Medulla oblongata (tissue), 1 donor: Measurements from ENCODE around the gene SND1.
A peak's percentile ranks its signal among the peaks of the same experiment; 100 is the strongest.

Experiments
- DNase-seq: peaks from one replicate; pipeline ENCODE4 v3.0.0-alpha.2; 2015; ENCODE audit errors: extremely low spot score

The SND1 gene

DNA sequence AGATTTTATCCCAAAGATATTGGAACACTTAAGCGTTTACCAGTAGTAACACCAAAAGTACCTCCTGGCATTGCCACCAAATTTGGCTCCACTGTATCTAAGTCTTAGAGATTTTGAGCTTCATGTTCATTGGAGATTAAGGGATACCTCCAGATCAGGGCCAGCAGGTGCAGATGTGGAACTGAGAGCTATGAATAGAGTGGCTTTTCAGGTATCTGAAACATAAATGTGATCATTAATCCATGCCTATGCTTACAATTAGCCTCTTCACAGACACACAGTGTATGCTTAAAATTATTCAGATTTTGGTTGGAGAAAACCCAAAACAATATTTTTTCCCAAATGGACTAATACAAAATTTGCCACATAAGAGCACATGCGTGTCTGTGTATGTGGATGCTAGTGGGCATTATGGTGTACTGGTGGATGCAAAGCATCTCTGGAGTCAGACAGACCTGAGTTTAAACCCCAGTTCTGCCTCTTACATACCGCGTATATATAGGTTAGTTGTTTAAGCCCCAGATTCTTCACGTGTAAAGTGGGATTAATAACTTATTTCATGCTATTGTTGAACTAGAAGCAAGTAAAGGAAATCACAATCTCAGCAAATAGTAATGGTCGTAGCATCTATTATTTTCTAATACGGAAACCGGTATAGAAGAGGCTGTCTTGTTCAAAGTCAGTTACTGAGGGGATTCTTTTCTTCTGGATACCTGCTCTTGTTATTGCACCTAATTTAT lies 386.1 kb downstream of the SND1 start:
- DNase-seq: no peak

GRCh38 chr7:128039544-128039953 lies 387.6 kb downstream of the SND1 start:
- DNase-seq: no peak

- DNase-seq: no peak
Observed at GRCh38 chr7:128040205-128040604, 388.2 kb downstream of the SND1 start.

GRCh38 chr7:128041203-128041602 lies 389.2 kb downstream of the SND1 start:
- no peak for DNase-seq

- DNase-seq: peak; percentile 98
Observed at GRCh38 chr7:128042012-128042411, 390.0 kb downstream of the SND1 start.

DNA sequence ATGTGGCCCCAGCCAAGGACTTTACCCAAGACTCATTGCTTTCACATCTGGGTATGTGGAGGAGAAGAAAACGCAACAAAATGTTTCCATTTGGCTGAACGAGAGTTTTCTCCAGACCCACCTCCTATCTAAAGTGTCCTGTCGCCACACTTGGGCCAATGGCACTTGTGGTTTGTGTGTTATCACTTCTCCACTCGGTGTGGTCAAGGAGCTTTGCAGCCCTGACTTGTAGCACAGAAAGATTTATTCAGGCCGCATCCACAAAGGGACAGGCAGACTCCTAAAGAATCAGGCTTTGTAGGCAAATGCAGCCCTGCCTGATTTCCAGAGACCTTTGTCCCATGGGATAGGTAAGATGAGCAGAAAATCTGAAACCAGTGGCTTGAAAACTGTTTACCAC lies 392.1 kb downstream of the SND1 start:
- no peak for DNase-seq

DNA sequence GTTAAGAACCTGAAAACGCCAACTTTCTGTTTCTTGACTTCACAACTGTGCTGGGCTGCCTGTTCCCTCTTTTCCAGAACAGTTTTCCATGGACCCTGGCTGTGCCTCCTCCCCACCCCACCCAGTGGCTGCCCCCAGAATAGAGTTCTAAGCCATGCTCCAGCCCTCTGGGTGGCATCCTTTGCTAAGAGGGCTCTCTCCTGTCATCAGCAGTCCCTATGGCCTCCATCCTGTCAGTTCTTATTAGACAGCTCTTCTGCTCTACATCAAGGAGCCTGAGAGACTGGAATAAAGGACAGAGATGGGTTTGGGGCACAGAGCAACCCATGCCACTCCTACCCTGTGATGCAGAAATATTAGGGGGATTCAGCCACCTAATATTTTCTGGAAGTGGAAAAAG lies 393.2 kb downstream of the SND1 start:
- no peak for DNase-seq

GRCh38 chr7:128045766-128046165 lies 393.8 kb downstream of the SND1 start:
- no peak for DNase-seq

DNA sequence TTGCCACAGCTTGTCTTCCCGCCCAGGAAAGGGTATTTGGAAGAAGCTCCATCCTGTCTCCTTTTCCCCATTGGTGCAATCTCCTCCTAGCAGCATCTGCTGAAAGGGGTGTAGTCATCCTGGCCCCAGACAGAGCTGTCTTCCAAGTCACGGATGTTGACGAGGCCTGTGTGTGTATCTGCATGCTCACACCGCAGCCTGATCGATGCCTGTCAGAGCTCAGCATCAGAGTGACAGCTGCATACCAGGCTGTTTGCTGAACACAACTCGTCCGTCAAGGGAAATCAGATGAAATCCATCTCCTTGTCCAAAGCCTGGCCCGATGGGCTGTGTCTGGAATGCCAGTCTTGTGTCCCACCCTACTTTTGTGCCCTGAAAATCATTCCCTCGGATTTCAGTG lies 400.4 kb downstream of the SND1 start:
- DNase-seq: no peak

GRCh38 chr7:128053023-128053422 lies 401.0 kb downstream of the SND1 start:
- DNase-seq: peak; percentile 68

DNA sequence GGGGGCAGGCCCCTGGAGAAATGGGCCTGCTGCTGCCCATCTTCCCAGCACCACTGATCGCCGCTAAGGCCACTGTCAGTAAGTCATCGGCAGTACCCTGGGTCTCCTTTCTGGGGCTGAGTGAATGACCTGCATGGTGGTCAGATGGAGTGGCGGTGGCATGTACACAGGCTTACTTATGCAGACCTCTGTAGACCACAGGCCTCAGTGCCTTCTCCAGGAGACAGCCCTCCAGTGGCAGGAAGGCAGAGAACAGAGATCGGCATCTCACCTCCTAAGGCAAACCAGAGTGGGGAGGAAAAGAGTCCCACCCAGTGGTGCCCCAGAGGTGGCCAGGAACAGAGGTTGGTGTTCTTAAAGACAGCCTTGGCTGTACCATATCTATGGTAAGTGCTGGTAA lies 402.0 kb downstream of the SND1 start:
- no peak for DNase-seq

DNA sequence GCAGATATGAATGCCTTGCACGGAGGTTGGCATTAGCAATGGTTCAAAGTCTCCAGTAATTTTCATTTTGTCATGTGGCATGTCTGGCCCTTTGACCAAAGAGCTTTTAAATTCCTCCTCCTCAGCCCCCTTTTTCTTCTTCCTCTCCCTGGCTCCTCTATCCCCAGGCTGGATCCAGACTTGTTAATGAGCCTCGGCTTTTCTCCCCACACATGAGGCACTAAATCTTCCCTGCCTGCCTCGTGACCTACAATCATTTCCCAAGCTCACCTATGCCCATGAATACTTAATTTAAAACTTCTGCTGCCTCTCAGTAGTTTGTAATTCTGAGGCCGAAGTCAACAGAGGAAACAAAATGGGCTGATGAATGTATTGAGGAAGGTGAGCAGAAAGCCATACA lies 402.5 kb downstream of the SND1 start:
- DNase-seq: peak; percentile 46

DNA sequence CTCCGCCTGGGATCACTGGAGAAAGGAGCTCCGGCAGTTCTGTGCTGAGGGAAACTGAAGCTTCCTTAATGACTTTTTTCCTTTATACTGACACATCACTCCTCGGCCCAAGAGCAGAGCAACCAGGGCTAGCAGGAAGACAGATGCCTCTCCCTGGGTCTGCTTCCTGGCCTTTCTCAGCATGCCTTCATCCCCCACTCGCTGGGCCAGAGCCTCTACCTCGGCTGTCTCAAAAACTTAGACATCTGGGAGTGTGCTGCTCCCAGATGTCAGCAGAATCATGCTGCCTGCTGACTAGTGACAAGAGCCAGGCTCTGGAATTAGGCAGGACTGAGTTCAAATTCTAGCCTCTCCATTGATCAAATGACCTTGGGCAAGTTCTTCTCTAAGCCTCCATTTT lies 403.6 kb downstream of the SND1 start:
- no peak for DNase-seq

DNA sequence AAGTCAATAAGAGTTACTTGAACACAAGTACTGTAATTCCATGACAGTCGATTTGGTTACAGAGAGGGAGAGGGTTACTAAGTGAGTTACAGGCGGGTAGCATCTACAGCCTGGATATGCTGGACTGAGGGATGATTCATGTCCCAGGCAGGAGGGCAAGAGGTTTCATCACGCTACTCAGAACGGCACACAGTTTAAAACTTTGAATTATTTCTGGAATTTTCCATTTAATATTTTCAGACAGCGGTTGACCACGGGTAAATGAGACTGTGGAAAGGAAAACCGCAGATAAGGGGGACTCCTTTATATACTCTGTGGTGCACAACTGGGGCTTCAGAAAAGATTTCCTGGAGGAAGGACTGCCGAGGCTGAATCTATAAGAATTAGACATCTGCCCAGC lies 404.9 kb downstream of the SND1 start:
- no peak for DNase-seq

DNA sequence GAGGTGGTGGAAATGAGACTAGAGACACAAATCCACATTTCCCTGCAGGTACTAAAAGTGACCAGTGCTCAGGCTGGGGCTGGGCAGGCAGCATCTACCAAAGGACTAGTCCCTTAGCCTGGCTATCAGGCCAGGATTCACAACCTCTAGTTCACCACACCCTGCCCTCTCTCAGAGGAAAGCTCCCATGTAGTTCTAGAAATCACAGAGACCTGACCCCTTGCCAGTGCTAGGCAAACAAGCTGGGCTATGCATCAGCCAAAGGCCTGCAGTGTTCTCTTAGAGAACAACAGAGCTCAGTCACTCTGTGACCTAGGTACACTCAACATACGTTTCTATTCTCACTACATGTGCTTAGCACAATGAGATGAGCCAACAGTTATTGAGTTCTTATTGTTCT lies 405.9 kb downstream of the SND1 start:
- no peak for DNase-seq

DNA sequence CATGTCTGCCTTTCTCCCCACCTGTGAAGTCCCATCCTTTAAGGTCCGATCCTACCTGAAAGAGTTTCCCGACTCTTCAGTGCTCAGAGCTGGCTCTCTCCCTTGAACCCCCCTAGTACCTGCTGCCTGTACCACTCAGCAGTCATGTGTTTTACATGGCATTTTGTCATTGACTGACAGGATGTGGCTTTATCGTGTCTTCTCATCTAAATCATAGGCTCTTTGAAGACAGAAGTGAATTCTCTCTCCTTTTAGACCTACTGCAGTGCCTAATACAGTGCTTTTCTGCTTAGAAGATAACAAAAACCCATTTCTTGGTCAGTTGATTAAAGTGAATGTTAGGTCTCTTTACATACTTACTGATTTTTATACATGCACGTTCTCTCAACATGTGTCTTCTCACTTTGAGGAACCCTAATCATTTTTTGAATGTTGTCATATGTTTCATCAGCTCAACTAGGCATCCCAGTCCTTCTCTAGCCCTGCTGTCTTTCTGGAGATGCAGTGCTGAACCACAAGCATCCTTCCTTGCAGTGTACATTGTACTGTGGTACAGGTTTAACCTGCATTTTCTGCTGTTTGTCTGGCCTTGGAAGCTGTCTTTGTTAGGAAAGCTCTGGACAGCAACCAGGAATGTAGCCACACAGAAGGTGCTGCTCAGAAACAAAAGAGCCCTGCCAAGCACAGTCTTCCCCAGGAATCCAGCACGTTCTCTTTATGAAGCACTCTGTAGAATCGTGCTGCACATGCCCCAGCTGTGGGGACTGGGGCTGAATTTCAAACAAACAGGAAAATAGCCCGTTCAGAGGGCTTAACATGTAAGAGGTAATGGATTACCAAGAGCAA lies 407.4 kb downstream of the SND1 start:
- no peak for DNase-seq

DNA sequence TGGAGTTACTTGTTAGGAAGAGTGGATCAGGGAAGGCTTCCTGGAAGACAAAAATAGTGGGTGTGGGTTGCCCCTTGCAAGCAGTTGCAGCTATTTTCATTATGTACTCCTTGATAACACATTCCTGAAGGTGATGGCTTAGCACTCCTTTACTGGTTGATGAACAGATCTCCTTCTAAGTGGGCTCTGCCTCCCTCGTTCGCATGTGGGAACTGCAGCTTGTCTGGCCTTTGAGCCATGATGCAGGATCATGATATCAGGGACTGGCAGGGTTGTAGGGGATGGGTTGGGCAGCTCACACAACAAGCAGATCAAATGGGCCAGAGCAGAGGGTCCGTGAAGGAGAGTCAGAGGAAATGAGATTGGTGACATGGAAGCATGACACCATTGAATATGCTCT lies 408.0 kb downstream of the SND1 start:
- no peak for DNase-seq

DNA sequence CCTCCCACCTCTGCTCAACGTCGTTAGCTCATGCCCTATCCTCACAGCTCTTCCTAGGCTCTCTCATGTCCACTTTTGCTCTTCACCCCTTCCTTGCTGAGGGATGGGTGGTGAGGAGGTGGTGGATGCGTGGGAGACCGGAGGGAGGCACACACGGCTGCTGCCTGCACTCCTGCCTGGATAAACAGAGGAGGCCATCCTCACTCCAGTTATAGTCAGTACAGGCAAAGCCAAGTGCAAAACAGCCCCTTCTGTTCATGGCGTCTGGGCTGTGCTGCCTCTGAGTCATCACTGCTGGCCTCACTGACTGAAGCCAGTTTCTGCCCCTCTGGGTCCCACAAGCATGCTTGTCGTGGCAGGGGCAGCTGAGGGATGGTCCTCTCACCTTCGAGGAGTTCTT lies 411.1 kb downstream of the SND1 start:
- no peak for DNase-seq

- DNase-seq: no peak
Observed at GRCh38 chr7:128065872-128066271, 413.9 kb downstream of the SND1 start.

GRCh38 chr7:128066395-128066794 lies 414.4 kb downstream of the SND1 start:
- no peak for DNase-seq

- DNase-seq: no peak
Observed at GRCh38 chr7:128066858-128067257, 414.9 kb downstream of the SND1 start.

- DNase-seq: peak; percentile 44
Observed at GRCh38 chr7:128067983-128068382, 416.0 kb downstream of the SND1 start.

DNA sequence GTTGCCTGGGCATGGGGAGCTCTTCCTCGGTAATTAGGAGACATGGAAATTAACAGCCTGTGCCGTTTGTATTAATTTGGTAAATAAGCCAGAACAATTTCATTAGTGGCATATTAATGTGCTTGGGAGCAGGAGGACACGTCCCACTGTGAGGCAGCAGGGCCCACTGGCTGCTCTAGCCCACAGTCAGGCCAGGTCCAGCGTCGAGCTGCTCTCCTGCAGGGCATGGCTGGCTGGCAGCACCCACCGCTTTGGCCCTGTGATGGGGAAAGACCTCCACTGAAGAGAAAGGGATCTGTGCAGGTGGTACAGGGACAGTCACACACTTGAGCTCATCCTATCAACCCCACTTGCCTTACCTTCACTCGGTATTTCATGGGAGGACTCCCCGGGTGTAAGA lies 416.8 kb downstream of the SND1 start:
- no peak for DNase-seq
